ENCODE data around the gene EFCAB6.

EFCAB6 gene

DNA sequence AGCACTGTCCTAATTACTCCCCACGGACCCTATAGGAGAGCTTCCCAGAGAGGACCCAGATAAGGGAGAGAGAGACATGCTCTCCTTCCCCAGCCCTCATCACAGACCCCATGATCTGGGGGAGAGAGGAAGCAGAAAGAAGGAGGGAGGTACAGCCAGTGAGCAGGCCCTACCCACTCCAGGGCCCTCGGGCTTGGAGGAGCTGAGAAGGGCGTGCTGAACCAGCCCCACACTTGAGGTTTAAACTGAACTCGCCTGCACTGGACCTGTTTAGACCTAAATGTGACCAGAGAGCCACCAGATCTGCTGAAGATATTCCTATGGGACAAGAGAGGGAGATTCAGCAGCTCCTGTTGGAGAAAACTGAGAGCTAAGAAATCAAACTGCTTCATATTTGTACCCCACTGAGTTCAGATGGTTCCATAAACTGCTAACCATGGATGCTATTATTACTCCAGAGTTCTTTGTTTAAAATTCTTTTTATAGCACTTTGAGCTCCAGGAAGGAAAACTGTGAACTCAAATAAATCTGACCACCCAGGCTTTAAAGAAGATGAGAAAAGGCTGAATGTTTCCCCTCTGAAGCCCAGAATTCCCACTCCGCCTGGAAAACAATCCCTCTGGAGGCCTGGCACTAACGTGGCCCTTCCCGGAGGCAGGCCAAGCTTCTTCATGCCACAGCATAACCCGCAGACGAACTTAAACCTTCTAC lies 67.2 kb downstream of the EFCAB6 start:
- no peak for ATAC-seq

DNA sequence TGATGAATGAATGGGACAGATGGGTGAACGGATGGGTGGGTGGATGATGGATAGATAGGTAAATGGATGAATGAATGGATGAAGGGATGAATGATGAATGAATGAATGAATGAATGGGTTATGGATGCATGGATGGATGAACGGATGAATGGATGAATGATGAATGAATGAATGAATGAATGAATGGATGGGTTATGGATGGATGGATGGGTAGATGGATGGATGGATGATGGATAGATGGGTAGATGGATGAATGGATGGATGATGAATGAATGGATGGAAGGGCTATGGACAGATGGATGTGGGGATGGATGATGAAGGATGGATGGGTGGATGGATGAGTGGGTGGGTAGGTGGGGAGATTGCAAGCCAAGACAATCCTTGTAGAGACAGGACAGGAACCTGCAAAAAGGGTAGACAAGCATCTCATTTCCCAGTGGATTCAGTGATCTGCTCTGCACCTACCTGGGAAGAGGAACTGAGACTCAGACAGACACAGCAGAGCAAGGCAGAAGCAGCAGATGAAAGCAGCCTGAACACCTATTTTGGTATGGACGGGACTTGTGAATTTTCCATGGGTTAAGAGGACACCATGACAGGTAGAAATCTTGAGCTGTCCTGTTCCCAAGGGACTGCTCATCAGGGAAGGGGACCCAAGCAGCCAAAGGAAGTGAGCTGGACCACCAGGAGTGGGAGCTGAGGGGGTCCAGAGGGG lies 68.0 kb downstream of the EFCAB6 start:
- TF ChIP-seq ZNF8 (CRISPR knock-in tag; IDR thresholded peaks at IDR 0.05) (no peak), ZNF70 (CRISPR knock-in tag; IDR thresholded peaks at IDR 0.05) (no peak), ESRRG (CRISPR knock-in tag; IDR thresholded peaks at IDR 0.05) (no peak), ZFP3 (CRISPR knock-in tag; IDR thresholded peaks at IDR 0.05) (no peak), TCF4 (CRISPR knock-in tag; IDR thresholded peaks at IDR 0.05; ENCODE audit: borderline replicate concordance) (no peak), ARNTL (CRISPR knock-in tag; IDR thresholded peaks at IDR 0.05; ENCODE audit: borderline replicate concordance, low read depth) (no peak), ZC3H10 (CRISPR knock-in tag; IDR thresholded peaks at IDR 0.05) (no peak), BACH2 (CRISPR knock-in tag; IDR thresholded peaks at IDR 0.05; ENCODE audit: borderline replicate concordance) (no peak), SNAI2 (CRISPR knock-in tag; IDR thresholded peaks at IDR 0.05) (no peak), ZNF565 (CRISPR knock-in tag; conservative IDR thresholded peaks at IDR 0.05; ENCODE audit: low read depth) (no peak), RARB (CRISPR knock-in tag; IDR thresholded peaks at IDR 0.05) (no peak)
- TF ChIP-seq, protein P1, sequence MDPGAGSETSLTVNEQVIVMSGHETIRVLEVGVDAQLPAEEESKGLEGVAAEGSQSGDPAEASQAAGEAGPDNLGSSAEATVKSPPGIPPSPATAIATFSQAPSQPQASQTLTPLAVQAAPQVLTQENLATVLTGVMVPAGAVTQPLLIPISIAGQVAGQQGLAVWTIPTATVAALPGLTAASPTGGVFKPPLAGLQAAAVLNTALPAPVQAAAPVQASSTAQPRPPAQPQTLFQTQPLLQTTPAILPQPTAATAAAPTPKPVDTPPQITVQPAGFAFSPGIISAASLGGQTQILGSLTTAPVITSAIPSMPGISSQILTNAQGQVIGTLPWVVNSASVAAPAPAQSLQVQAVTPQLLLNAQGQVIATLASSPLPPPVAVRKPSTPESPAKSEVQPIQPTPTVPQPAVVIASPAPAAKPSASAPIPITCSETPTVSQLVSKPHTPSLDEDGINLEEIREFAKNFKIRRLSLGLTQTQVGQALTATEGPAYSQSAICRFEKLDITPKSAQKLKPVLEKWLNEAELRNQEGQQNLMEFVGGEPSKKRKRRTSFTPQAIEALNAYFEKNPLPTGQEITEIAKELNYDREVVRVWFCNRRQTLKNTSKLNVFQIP (CRISPR knock-in tag; IDR thresholded peaks at IDR 0.05; ENCODE audit: borderline replicate concordance, low read depth): no peak
- TF ChIP-seq, protein P2, sequence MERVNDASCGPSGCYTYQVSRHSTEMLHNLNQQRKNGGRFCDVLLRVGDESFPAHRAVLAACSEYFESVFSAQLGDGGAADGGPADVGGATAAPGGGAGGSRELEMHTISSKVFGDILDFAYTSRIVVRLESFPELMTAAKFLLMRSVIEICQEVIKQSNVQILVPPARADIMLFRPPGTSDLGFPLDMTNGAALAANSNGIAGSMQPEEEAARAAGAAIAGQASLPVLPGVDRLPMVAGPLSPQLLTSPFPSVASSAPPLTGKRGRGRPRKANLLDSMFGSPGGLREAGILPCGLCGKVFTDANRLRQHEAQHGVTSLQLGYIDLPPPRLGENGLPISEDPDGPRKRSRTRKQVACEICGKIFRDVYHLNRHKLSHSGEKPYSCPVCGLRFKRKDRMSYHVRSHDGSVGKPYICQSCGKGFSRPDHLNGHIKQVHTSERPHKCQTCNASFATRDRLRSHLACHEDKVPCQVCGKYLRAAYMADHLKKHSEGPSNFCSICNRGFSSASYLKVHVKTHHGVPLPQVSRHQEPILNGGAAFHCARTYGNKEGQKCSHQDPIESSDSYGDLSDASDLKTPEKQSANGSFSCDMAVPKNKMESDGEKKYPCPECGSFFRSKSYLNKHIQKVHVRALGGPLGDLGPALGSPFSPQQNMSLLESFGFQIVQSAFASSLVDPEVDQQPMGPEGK (CRISPR knock-in tag; IDR thresholded peaks at IDR 0.05; ENCODE audit: borderline replicate concordance): no peak
- TF ChIP-seq, protein P3, sequence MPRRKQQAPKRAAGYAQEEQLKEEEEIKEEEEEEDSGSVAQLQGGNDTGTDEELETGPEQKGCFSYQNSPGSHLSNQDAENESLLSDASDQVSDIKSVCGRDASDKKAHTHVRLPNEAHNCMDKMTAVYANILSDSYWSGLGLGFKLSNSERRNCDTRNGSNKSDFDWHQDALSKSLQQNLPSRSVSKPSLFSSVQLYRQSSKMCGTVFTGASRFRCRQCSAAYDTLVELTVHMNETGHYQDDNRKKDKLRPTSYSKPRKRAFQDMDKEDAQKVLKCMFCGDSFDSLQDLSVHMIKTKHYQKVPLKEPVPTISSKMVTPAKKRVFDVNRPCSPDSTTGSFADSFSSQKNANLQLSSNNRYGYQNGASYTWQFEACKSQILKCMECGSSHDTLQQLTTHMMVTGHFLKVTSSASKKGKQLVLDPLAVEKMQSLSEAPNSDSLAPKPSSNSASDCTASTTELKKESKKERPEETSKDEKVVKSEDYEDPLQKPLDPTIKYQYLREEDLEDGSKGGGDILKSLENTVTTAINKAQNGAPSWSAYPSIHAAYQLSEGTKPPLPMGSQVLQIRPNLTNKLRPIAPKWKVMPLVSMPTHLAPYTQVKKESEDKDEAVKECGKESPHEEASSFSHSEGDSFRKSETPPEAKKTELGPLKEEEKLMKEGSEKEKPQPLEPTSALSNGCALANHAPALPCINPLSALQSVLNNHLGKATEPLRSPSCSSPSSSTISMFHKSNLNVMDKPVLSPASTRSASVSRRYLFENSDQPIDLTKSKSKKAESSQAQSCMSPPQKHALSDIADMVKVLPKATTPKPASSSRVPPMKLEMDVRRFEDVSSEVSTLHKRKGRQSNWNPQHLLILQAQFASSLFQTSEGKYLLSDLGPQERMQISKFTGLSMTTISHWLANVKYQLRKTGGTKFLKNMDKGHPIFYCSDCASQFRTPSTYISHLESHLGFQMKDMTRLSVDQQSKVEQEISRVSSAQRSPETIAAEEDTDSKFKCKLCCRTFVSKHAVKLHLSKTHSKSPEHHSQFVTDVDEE (CRISPR knock-in tag; IDR thresholded peaks at IDR 0.05): no peak
- ATAC-seq: no peak

More for the DNA sequence above, 67.2 kb downstream of the EFCAB6 start:
- TF ChIP-seq RARB (CRISPR knock-in tag; IDR thresholded peaks at IDR 0.05): no peak
- no peak for TF ChIP-seq TCF4 (CRISPR knock-in tag; IDR thresholded peaks at IDR 0.05; ENCODE audit: borderline replicate concordance)

DNA sequence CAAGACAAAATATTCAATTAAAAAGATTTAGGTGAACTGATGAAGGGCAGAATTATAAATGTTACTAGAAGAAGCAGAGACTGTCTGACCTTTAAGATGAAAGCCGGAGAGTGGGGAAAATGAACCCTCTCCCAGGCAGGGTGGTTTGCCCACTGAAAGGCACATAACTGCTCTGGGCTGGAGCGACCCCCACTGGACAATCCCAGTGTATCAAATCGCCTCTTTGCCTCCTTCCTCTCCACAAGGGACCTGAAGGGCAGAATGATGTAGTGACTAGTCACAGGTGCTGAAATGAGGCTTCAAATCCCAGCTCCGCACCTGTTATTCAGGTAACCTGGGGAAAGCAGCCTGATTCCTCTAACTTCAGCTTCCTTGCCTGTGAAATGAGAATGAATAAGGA lies 69.0 kb downstream of the EFCAB6 start:
- ATAC-seq: no peak
- TF ChIP-seq ZFP30 (CRISPR knock-in tag; IDR thresholded peaks at IDR 0.05) (no peak), ZNF565 (CRISPR knock-in tag; conservative IDR thresholded peaks at IDR 0.05; ENCODE audit: low read depth) (no peak)

DNA sequence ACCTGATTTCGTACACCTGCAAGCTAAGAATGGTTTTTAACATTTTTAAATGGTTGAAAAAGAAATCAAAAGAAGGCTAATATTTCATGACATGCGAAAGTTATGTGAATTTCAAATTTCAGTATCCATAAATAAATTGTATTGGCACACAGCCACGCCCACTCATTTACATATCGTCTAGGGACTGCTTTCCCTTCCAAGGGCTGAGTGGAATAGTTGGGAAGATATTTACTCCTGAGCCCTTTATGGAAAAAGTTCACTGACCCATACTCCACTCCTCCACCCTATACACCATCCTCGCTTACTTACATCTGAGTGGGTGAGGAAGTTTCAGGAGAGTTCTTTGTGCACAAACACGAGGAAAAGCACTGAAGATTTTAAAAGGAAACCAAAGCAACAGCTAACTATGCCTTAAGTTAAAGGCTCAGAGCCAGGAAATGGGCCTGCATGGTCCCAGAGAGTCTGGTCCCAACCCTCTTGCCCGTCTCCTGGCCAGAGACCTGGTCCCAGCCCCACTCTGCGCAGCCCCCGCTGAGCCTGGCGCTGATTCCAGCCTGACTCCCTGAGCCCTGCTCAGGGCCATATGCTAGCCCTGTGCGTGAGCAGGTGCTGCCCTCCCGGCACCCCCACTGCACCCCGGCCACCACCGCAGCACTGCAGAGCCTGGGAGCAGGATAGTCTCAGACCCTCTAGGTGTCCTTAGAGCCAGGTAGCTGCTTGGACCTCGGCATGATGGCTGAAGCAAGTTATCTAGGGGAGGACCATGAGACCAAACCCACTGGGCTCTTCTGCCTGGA lies 69.8 kb downstream of the EFCAB6 start:
- no peak for ATAC-seq
- TF ChIP-seq TCF4 (CRISPR knock-in tag; IDR thresholded peaks at IDR 0.05; ENCODE audit: borderline replicate concordance) (no peak), TOX (CRISPR knock-in tag; IDR thresholded peaks at IDR 0.05; ENCODE audit: borderline replicate concordance) (no peak), PPARA (CRISPR knock-in tag; IDR thresholded peaks at IDR 0.05; ENCODE audit: borderline replicate concordance) (no peak), SNAI2 (CRISPR knock-in tag; IDR thresholded peaks at IDR 0.05) (no peak), OSR1 (CRISPR knock-in tag; IDR thresholded peaks at IDR 0.05) (no peak), ZFP30 (CRISPR knock-in tag; IDR thresholded peaks at IDR 0.05) (no peak), ZFP3 (CRISPR knock-in tag; IDR thresholded peaks at IDR 0.05) (no peak), ZC3H10 (CRISPR knock-in tag; IDR thresholded peaks at IDR 0.05) (no peak), ZNF565 (CRISPR knock-in tag; conservative IDR thresholded peaks at IDR 0.05; ENCODE audit: low read depth) (no peak), RARB (CRISPR knock-in tag; IDR thresholded peaks at IDR 0.05) (no peak), CSDC2 (CRISPR knock-in tag; IDR thresholded peaks at IDR 0.05) (no peak)
- TF ChIP-seq, protein P4, sequence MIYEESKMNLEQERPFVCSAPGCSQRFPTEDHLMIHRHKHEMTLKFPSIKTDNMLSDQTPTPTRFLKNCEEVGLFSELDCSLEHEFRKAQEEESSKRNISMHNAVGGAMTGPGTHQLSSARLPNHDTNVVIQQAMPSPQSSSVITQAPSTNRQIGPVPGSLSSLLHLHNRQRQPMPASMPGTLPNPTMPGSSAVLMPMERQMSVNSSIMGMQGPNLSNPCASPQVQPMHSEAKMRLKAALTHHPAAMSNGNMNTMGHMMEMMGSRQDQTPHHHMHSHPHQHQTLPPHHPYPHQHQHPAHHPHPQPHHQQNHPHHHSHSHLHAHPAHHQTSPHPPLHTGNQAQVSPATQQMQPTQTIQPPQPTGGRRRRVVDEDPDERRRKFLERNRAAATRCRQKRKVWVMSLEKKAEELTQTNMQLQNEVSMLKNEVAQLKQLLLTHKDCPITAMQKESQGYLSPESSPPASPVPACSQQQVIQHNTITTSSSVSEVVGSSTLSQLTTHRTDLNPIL (CRISPR knock-in tag; IDR thresholded peaks at IDR 0.05; ENCODE audit: low read depth): no peak
- TF ChIP-seq, protein P2 (CRISPR knock-in tag; IDR thresholded peaks at IDR 0.05; ENCODE audit: borderline replicate concordance): no peak
- TF ChIP-seq, protein P1 (CRISPR knock-in tag; IDR thresholded peaks at IDR 0.05; ENCODE audit: borderline replicate concordance, low read depth): no peak

All from SK-N-SH treated with all-trans-retinoic acid at 6 μM for 48 hours (cell line).